Measurements from ENCODE around the gene TAS2R41.

TAS2R41 gene

DNA sequence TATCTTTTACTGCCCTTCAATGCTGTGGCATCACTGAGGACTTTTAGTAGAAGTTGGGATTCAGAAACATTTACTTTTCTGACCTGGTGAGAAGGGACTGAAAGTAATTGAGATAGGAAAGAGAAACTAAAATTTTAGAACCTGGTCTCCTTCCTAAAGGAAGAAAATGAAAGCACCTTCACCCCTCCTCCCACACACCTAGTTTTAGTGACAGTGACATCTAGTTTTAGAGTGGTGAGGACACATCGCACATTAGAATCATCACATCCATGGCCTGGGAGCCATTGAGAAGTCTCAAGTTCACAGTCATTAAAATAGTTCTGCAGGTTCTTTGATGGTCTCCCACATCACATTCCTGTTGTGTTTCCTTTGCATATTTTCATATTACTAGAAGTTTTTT, 16.1 kb downstream of the TAS2R41 start:
- no peaks in the 10 kb centered on the region for H4K20me1 ChIP-seq (ENCODE audit: insufficient read depth)
- no peak overlapping the region for H3K4me3 ChIP-seq (IDR thresholded peaks at IDR 0.05; ENCODE audit: insufficient read depth, low read depth, low read length)
- H3K9ac ChIP-seq, result no peak overlapping the region
- H3K27me3 ChIP-seq (ENCODE audit: insufficient read depth, low read depth), result no peaks in the 10 kb centered on the region
- H3K27ac ChIP-seq, result no peak overlapping the region
- peaks cover 4% of the 10 kb centered on the region for H3K4me1 ChIP-seq (ENCODE audit: low read depth, poor library complexity, severe bottlenecking)
- H3K36me3 ChIP-seq (ENCODE audit: insufficient read depth), result no peaks in the 10 kb centered on the region
- no peaks in the 10 kb centered on the region for H3K79me2 ChIP-seq (ENCODE audit: insufficient read depth, low read depth)
- no peak for TF ChIP-seq CTCF (conservative IDR thresholded peaks at IDR 0.05; ENCODE audit: low read depth, low read length)
- H2AFZ ChIP-seq (ENCODE audit: low read depth), result 0 out of 2 replicates have a peak overlapping the region, but pooled peaks have one; percentile 16
- H3K4me2 ChIP-seq, result peak overlapping the region; percentile 1; the same call in 1 of the 2 replicates

- TF ChIP-seq CTCF (conservative IDR thresholded peaks at IDR 0.05; ENCODE audit: low read depth, low read length), result peak; percentile 18; the same call in 1 of the 2 replicates
- Histone ChIP-seq H3K4me2 (no peak overlapping the region), H4K20me1 (ENCODE audit: insufficient read depth) (no peaks in the 10 kb centered on the region), H3K27me3 (ENCODE audit: insufficient read depth, low read depth) (no peaks in the 10 kb centered on the region), H3K79me2 (ENCODE audit: insufficient read depth, low read depth) (no peaks in the 10 kb centered on the region), H3K36me3 (ENCODE audit: insufficient read depth) (no peaks in the 10 kb centered on the region), H2AFZ (ENCODE audit: low read depth) (no peak overlapping the region), H3K9ac (no peak overlapping the region), H3K4me1 (ENCODE audit: low read depth, poor library complexity, severe bottlenecking) (peaks cover 4% of the 10 kb centered on the region), H3K4me3 (IDR thresholded peaks at IDR 0.05; ENCODE audit: insufficient read depth, low read depth, low read length) (no peak overlapping the region), H3K27ac (no peak overlapping the region)
Measured at GRCh38 chr7:143494622-143495021, 16.9 kb downstream of the TAS2R41 start.

GRCh38 chr7:143495851-143496250, 18.2 kb downstream of the TAS2R41 start:
- Histone ChIP-seq H3K79me2 (ENCODE audit: insufficient read depth, low read depth) (no peaks in the 10 kb centered on the region), H3K27ac (no peak overlapping the region), H3K9ac (no peak overlapping the region), H3K27me3 (ENCODE audit: insufficient read depth, low read depth) (no peaks in the 10 kb centered on the region), H3K4me1 (ENCODE audit: low read depth, poor library complexity, severe bottlenecking) (peaks cover 4% of the 10 kb centered on the region), H3K4me3 (IDR thresholded peaks at IDR 0.05; ENCODE audit: insufficient read depth, low read depth, low read length) (no peak overlapping the region), H4K20me1 (ENCODE audit: insufficient read depth) (no peaks in the 10 kb centered on the region), H3K36me3 (ENCODE audit: insufficient read depth) (no peaks in the 10 kb centered on the region), H2AFZ (ENCODE audit: low read depth) (no peak overlapping the region), H3K4me2 (no peak overlapping the region)
- TF ChIP-seq CTCF (conservative IDR thresholded peaks at IDR 0.05; ENCODE audit: low read depth, low read length), result no peak

GRCh38 chr7:143496263-143496662, 18.6 kb downstream of the TAS2R41 start:
- Histone ChIP-seq H3K27me3 (ENCODE audit: insufficient read depth, low read depth) (no peaks in the 10 kb centered on the region), H3K36me3 (ENCODE audit: insufficient read depth) (no peaks in the 10 kb centered on the region), H3K9ac (no peak overlapping the region), H3K4me2 (no peak overlapping the region), H3K27ac (no peak overlapping the region), H2AFZ (ENCODE audit: low read depth) (no peak overlapping the region), H4K20me1 (ENCODE audit: insufficient read depth) (no peaks in the 10 kb centered on the region), H3K4me1 (ENCODE audit: low read depth, poor library complexity, severe bottlenecking) (peaks cover 4% of the 10 kb centered on the region), H3K4me3 (IDR thresholded peaks at IDR 0.05; ENCODE audit: insufficient read depth, low read depth, low read length) (no peak overlapping the region), H3K79me2 (ENCODE audit: insufficient read depth, low read depth) (no peaks in the 10 kb centered on the region)
- TF ChIP-seq CTCF (conservative IDR thresholded peaks at IDR 0.05; ENCODE audit: low read depth, low read length), result no peak
